ENCODE results near the gene ABCA3.

ABCA3 gene

DNA sequence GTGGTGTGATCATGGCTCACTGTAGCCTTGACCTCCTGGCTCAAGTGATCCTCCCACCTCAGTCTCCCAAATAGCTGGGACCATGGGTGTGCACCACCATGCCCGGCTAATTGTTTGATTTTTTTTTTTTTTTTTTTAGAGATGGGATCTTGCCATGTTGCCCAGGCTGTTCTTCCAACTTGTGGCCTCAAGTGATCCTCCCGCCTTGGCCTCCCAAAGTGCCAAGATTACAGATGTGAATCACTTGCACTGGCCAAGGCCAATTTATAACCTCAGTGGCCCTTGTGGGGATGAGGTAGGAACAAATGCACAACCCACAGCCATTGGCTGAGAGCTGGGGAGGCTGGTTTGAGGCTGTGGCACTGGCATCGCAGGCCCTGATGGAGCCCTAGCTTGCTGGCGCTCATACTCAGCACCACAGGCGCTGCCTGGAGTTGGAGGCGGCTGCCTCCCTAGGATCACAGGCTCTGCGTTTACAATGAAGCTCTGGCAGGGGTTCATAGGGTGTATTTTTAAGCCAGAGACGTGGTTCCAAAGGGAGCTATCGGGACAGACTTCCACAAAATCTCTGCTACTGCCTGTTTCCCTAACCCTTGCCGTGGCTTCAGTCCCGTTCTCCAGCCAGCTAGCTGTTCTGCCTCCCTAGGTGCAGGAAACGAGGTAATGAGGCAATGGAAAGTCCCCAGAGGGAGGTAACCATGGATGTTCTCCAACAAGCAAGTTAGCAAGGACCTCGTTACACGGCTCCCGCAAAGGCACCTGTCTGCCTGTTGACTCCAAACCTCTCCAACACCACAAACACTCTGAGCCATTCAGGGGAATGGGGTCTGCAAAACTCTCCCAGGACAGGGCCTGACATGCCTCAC is 2.9 kb downstream of the ABCA3 start:
- TF ChIP-seq POLR2A (IDR thresholded peaks at IDR 0.05; ENCODE audit: low read depth, low read length) = no peak
- DNase-seq (ENCODE audit: insufficient read length, low spot score) = no peak
- no peak for FAIRE-seq

GRCh38 chr16:2335286-2335895 is 5.1 kb downstream of the ABCA3 start:
- TF ChIP-seq POLR2A (IDR thresholded peaks at IDR 0.05; ENCODE audit: low read depth, low read length) = no peak
- FAIRE-seq = no peak
- no peak for DNase-seq (ENCODE audit: insufficient read length, low spot score)

DNA sequence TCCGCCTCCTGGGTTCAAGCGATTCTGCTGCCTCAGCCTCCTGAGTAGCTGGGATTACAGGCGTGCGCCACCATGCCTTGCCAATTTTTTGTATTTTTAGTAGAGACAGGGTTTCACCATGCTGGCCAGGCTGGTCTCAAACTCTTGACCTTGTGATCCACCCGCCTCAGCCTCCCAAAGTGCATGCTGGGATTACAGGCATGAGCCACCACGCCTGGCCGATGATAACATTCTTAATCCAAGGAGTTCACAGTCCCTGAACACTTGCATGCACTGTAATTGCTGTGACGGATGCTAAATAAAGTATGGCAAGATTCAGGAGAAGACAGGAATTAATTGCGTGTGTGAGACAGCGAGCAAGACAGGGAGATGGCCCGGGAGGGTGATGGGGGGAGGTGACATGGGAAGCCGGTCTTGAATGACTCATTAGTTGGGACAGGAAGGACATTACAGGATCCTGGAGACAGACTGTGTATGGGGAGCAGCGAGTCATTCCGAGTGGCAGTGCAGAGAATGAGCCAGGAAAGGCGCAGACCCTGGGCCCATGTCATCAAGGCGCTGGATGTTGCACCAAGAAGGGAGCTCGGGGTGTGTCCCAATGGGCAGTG is 6.7 kb downstream of the ABCA3 start:
- DNase-seq (ENCODE audit: insufficient read length, low spot score) (peak; percentile 44), FAIRE-seq (no peak)
- no peak for TF ChIP-seq POLR2A (IDR thresholded peaks at IDR 0.05; ENCODE audit: low read depth, low read length)

GRCh38 chr16:2333231-2333630 is 7.3 kb downstream of the ABCA3 start:
- no peak for FAIRE-seq
- TF ChIP-seq POLR2A (IDR thresholded peaks at IDR 0.05; ENCODE audit: low read depth, low read length) = no peak
- no peak for DNase-seq (ENCODE audit: insufficient read length, low spot score)

- no peak for TF ChIP-seq POLR2A (IDR thresholded peaks at IDR 0.05; ENCODE audit: low read depth, low read length)
- FAIRE-seq (no peak), DNase-seq (ENCODE audit: insufficient read length, low spot score) (no peak)
These were observed 8.6 kb downstream of the ABCA3 start for GRCh38 chr16:2331931-2332267.

- DNase-seq (ENCODE audit: insufficient read length, low spot score) (no peak), FAIRE-seq (no peak)
- TF ChIP-seq POLR2A (IDR thresholded peaks at IDR 0.05; ENCODE audit: low read depth, low read length) = no peak
These were observed 9.2 kb downstream of the ABCA3 start for GRCh38 chr16:2331199-2331930.

DNA sequence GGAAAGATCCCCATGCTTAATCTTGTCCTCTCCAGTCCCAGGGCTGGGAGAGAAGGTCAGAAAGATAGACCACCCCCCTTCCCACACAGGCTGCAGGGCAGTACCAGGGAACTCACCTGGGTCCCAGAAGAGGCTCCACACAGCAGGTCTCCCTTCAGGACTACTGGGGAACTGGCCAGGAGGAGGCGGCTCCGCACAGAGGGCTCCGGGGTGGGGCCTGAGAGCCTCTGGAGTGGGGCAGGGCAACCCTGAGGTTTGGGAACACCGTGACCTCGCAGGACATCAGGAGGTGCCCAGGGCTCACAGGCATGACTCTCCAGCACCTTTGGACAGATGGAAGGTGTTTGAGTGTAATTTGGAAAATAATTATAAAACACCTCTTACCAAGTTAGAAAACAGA is 11.0 kb downstream of the ABCA3 start:
- DNase-seq (ENCODE audit: insufficient read length, low spot score) = no peak
- TF ChIP-seq POLR2A (IDR thresholded peaks at IDR 0.05; ENCODE audit: low read depth, low read length) = no peak
- no peak for FAIRE-seq

DNA sequence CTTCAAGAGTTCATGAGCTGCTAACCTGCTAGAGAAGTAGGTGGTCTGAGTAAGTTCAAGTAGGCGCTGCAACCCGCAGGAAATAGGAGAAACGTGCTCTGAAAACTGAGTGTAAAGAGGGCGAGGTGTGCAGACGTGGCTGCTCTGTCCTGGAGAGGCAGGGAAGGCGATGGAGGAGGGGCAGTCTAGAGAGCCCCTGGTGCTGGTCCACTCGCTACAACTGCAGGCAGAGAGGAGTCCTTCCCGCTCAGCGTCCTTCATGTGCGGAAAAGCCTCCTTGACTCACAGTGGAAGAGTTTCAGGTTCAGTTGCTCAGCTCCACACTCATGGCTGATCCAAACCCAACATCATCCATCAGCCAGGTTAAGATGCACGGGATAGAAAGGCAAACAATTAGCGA is 12.1 kb downstream of the ABCA3 start:
- DNase-seq (ENCODE audit: insufficient read length, low spot score) (no peak), FAIRE-seq (no peak)
- no peak for TF ChIP-seq POLR2A (IDR thresholded peaks at IDR 0.05; ENCODE audit: low read depth, low read length)

GRCh38 chr16:2326191-2326590 is 14.3 kb downstream of the ABCA3 start:
- TF ChIP-seq POLR2A (IDR thresholded peaks at IDR 0.05; ENCODE audit: low read depth, low read length) = no peak
- DNase-seq (ENCODE audit: insufficient read length, low spot score) (no peak), FAIRE-seq (no peak)

- FAIRE-seq (no peak), DNase-seq (ENCODE audit: insufficient read length, low spot score) (no peak)
- TF ChIP-seq POLR2A (IDR thresholded peaks at IDR 0.05; ENCODE audit: low read depth, low read length) = no peak
These were observed 14.7 kb downstream of the ABCA3 start for GRCh38 chr16:2325791-2326190.

- DNase-seq (ENCODE audit: insufficient read length, low spot score) = no peak
- no peak for FAIRE-seq
- no peak for TF ChIP-seq POLR2A (IDR thresholded peaks at IDR 0.05; ENCODE audit: low read depth, low read length)
These were observed 15.3 kb downstream of the ABCA3 start for GRCh38 chr16:2325181-2325580.

- TF ChIP-seq POLR2A (IDR thresholded peaks at IDR 0.05; ENCODE audit: low read depth, low read length) = no peak
- FAIRE-seq (no peak), DNase-seq (ENCODE audit: insufficient read length, low spot score) (no peak)
These were observed 16.1 kb downstream of the ABCA3 start for GRCh38 chr16:2324296-2324859.

DNA sequence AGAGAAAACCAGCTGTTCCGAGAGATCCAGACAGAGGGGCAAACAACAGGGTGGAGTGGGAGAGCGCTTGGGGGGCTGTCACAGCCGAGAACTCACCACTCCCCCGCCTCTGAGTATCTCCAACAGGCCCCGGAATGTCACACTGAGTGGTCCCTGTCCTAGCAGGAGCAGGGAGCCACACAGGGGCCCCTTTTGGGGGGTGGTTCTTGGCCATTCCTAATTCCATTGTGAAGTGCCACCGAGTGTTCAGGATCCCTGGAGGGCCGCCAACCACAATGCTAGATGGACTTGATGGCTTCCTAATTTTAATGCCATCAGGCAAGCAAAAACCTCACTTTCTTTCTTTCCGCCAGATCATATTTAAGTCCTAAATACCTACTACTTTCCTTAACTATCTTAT is 16.8 kb downstream of the ABCA3 start:
- no peak for FAIRE-seq
- DNase-seq (ENCODE audit: insufficient read length, low spot score) = no peak
- TF ChIP-seq POLR2A (IDR thresholded peaks at IDR 0.05; ENCODE audit: low read depth, low read length) = no peak

DNA sequence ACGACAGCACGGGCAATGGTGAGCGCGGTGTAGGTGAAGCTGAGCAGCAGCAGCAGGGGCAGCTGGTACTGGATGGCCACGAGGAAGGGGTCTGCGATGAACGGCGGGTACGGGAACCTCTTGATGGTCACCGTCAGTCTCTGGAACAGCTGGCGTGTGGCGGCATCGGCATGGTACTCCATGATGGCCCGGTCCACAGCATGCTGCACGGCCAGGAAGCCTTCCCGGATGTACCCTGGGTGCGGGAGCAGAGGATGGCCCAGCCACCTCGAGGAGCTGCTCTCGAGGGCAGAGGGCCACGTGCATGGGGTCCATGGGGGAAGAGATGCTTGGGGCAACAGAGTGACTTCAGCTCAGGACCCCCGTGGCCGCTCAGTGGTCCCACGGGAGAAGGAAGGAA is 20.9 kb downstream of the ABCA3 start:
- no peak for FAIRE-seq
- no peak for DNase-seq (ENCODE audit: insufficient read length, low spot score)
- no peak for TF ChIP-seq POLR2A (IDR thresholded peaks at IDR 0.05; ENCODE audit: low read depth, low read length)
